H9 (cell line): ENCODE measurements around the gene FAXDC2. TPM values are rescaled to one million over a fixed set of nuclear protein-coding genes. Genes with fewer than 3 reads are reported as not detected.

Source experiments
- DNase-seq: peaks from one replicate; pipeline ENCODE4 v3.0.0-alpha.2; 2017
- H2AFZ ChIP-seq: one replicate; pipeline ENCODE4 v1.6.1; 2013; ENCODE audit warnings: mild to moderate bottlenecking, low read length, control low read depth, moderate library complexity
- H2AK5ac ChIP-seq: 2 replicates; pipeline ENCODE4 v1.6.1; 2013; ENCODE audit warnings: low read length, control low read depth, mixed read lengths; ENCODE audit not compliant: insufficient read length
- H2BK120ac ChIP-seq: one replicate; pipeline ENCODE4 v1.6.1; 2013; ENCODE audit warnings: low read depth, mild to moderate bottlenecking, low read length, control low read depth, inconsistent platforms; ENCODE audit not compliant: poor library complexity, severe bottlenecking
- H2BK12ac ChIP-seq: 2 replicates; pipeline ENCODE4 v1.6.1; 2013; ENCODE audit warnings: low read length, control low read depth, mixed read lengths, low read depth; ENCODE audit not compliant: insufficient read length
- H2BK15ac ChIP-seq: 2 replicates; pipeline ENCODE4 v1.6.1; 2013; ENCODE audit warnings: low read depth, low read length, control low read depth
- H2BK20ac ChIP-seq: one replicate; pipeline ENCODE4 v1.6.1; 2013; ENCODE audit warnings: low read depth, mild to moderate bottlenecking, low read length, control low read depth, inconsistent platforms; ENCODE audit not compliant: poor library complexity, severe bottlenecking
- H2BK5ac ChIP-seq: 2 replicates; pipeline ENCODE4 v1.6.1; 2013; ENCODE audit warnings: low read length, control low read depth, mixed read lengths; ENCODE audit not compliant: insufficient read length
- H3K14ac ChIP-seq: 2 replicates; pipeline ENCODE4 v1.6.1; 2013; ENCODE audit warnings: low read length, control low read depth; ENCODE audit not compliant: insufficient read depth
- H3K18ac ChIP-seq: 2 replicates; pipeline ENCODE4 v1.6.1; 2013; ENCODE audit warnings: low read depth, mild to moderate bottlenecking, mixed read lengths, low read length, control low read depth; ENCODE audit not compliant: insufficient read length
- H3K23ac ChIP-seq: 2 replicates; pipeline ENCODE4 v1.6.1; 2013; ENCODE audit warnings: low read length, control low read depth, mixed read lengths, low read depth; ENCODE audit not compliant: insufficient read length
- H3K23me2 ChIP-seq: 2 replicates; pipeline ENCODE4 v1.6.1; 2013; ENCODE audit warnings: low read depth, mild to moderate bottlenecking, mixed read lengths, low read length, control low read depth; ENCODE audit not compliant: insufficient read length, poor library complexity, severe bottlenecking
- H3K27ac ChIP-seq: 2 replicates; pipeline ENCODE4 v1.5.1; 2013; ENCODE audit warnings: low read length, control low read depth, mixed read lengths, low read depth; ENCODE audit not compliant: insufficient read length
- H3K27me3 ChIP-seq: 2 replicates; pipeline ENCODE4 v1.6.1; 2013; ENCODE audit warnings: low read length, control low read depth, inconsistent platforms; ENCODE audit not compliant: insufficient read depth
- H3K4ac ChIP-seq: 2 replicates; pipeline ENCODE4 v1.6.1; 2013; ENCODE audit warnings: low read depth, mild to moderate bottlenecking, control low read depth, inconsistent platforms, low read length, moderate library complexity
- H3K4me1 ChIP-seq: 2 replicates; pipeline ENCODE4 v1.6.1; 2013; ENCODE audit warnings: low read length, control low read depth, inconsistent platforms; ENCODE audit not compliant: insufficient read depth
- H3K4me2 ChIP-seq: 2 replicates; pipeline ENCODE4 v1.6.1; 2013; ENCODE audit warnings: low read length, control low read depth, mixed read lengths; ENCODE audit not compliant: insufficient read length, insufficient read depth
- H3K56ac ChIP-seq: 2 replicates; pipeline ENCODE4 v1.6.1; 2013; ENCODE audit warnings: low read depth, mild to moderate bottlenecking, mixed read lengths, low read length, control low read depth; ENCODE audit not compliant: insufficient read length
- H3K79me1 ChIP-seq: 2 replicates; pipeline ENCODE4 v1.6.1; 2013; ENCODE audit warnings: low read depth, mild to moderate bottlenecking, moderate library complexity, low read length, control low read depth, inconsistent platforms; ENCODE audit not compliant: insufficient read depth, poor library complexity, severe bottlenecking
- H3K79me2 ChIP-seq: 2 replicates; pipeline ENCODE4 v1.6.1; 2013; ENCODE audit warnings: low read length, control low read depth, inconsistent platforms; ENCODE audit not compliant: insufficient read depth
- H3K9ac ChIP-seq: 2 replicates; pipeline ENCODE4 v1.6.1; 2013; ENCODE audit warnings: low read length, control low read depth, mixed read lengths; ENCODE audit not compliant: insufficient read length; ENCODE audit errors: extremely low read depth
- H3K9me3 ChIP-seq: one replicate; pipeline ENCODE4 v1.6.1; 2013; ENCODE audit warnings: low read depth, low read length, inconsistent platforms; ENCODE audit not compliant: control insufficient read depth
- H3T11ph ChIP-seq: one replicate; pipeline ENCODE4 v1.6.1; 2013; ENCODE audit warnings: mild to moderate bottlenecking, low read length, control low read depth, inconsistent platforms
- H4K20me1 ChIP-seq: one replicate; pipeline ENCODE4 v1.6.1; 2013; ENCODE audit not compliant: control insufficient read depth, insufficient read length, insufficient read depth
- H4K5ac ChIP-seq: 2 replicates; pipeline ENCODE4 v1.6.1; 2013; ENCODE audit warnings: low read depth, mild to moderate bottlenecking, mixed read lengths, low read length, control low read depth; ENCODE audit not compliant: insufficient read length
- H4K8ac ChIP-seq: replicated peaks from 2 replicates; pipeline ENCODE4 v1.6.1; 2013; ENCODE audit warnings: low read length, control low read depth, mixed read lengths, low read depth; ENCODE audit not compliant: insufficient read length
- H4K91ac ChIP-seq: 2 replicates; pipeline ENCODE4 v1.6.1; 2013; ENCODE audit warnings: low read depth, mild to moderate bottlenecking, moderate library complexity, mixed read lengths, low read length, control low read depth; ENCODE audit not compliant: insufficient read length
- H3K27ac Mint-ChIP-seq, 3 experiments: 2 replicates in 2 of 3; 3 replicates in 1 of 3; pipeline ENCODE4 v1.8.0; 2020 to 2021; ENCODE audit warnings: mixed read lengths in 3 of 3, mild to moderate bottlenecking in 1 of 3, moderate library complexity in 1 of 3
- H3K27me3 Mint-ChIP-seq: 2 replicates; pipeline ENCODE4 v1.8.0; 2021; ENCODE audit warnings: low read depth, mild to moderate bottlenecking, moderate library complexity, mixed read lengths
- H3K36me3 Mint-ChIP-seq, 3 experiments: 2 replicates in 2 of 3; 3 replicates in 1 of 3; pipeline ENCODE4 v1.8.0; 2020 to 2021; ENCODE audit warnings: low read depth in 3 of 3, mixed read lengths in 3 of 3; ENCODE audit not compliant: insufficient read depth in 1 of 3
- H3K4me1 Mint-ChIP-seq, 2 experiments: 2 replicates each; pipeline ENCODE4 v1.8.0; 2020; ENCODE audit warnings: mixed read lengths in 2 of 2
- H3K4me3 Mint-ChIP-seq, 2 experiments: 2 replicates in 1 of 2; 3 replicates in 1 of 2; pipeline ENCODE4 v1.8.0; 2020 to 2021; ENCODE audit warnings: mild to moderate bottlenecking in 2 of 2, mixed read lengths in 2 of 2, moderate library complexity in 1 of 2
- H3K9me3 Mint-ChIP-seq, 2 experiments: 2 replicates in 1 of 2; 3 replicates in 1 of 2; pipeline ENCODE4 v1.8.0; 2020; ENCODE audit warnings: mild to moderate bottlenecking in 2 of 2, mixed read lengths in 2 of 2, moderate library complexity in 1 of 2
- WGBS: extraction: QIAGEN DNeasy Blood & Tissue Kit; methylation state at CpG from one replicate; pipeline ENCODE4 v1.1.7; 2013; ENCODE audit warnings: missing lambda C conversion rate, low lambda C conversion rate, mixed read lengths; ENCODE audit not compliant: insufficient read length; ENCODE audit errors: extremely low coverage; 5-methylcytosine and 5-hydroxymethylcytosine counted together
- total RNA-seq: library from RNA; stranded (reverse); gene quantifications from 2 replicates; pipeline ENCODE4 v1.2.1, GENCODE V29; 2021
- TF ChIP-seq, protein P1 (sequence below): fragments of 200-600 bp; sonication (generic); conservative IDR thresholded peaks from 3 replicates; pipeline ENCODE4 v1.8.0; 2021; ENCODE audit warnings: antibody characterized with exemption, mild to moderate bottlenecking

Gene FAXDC2
- total RNA-seq, 1 experiment from 2014 or later = 3.0 TPM

- no peak overlapping the region for H3K14ac ChIP-seq
- H2AFZ ChIP-seq = no peak overlapping the region
- Mint-ChIP-seq H3K9me3 (peaks cover 12 to 17% of the 10 kb centered on the region in 2 experiments; a peak in 4 of 5 replicates), H3K27ac (no peak overlapping the region; a peak in 1 of 7 replicates), H3K27me3 (peaks cover 2% of the 10 kb centered on the region; the same call in 1 of the 2 replicates), H3K4me1 (no peaks in the 10 kb centered on the region), H3K4me3 (no peak overlapping the region), H3K36me3 (peaks cover 39 to 82% (median 55%) of the 10 kb centered on the region in 3 experiments)
- no peaks in the 10 kb centered on the region for H3K4me1 ChIP-seq
- no CpG with 5 or more reads among the region's 14 CpGs for WGBS
- H4K91ac ChIP-seq = no peak overlapping the region
- H4K5ac ChIP-seq = no peak overlapping the region
- H3K4ac ChIP-seq = no peak overlapping the region
- H3K56ac ChIP-seq = no peak overlapping the region
- no peaks in the 10 kb centered on the region for H3K23me2 ChIP-seq
- TF ChIP-seq, protein P1, sequence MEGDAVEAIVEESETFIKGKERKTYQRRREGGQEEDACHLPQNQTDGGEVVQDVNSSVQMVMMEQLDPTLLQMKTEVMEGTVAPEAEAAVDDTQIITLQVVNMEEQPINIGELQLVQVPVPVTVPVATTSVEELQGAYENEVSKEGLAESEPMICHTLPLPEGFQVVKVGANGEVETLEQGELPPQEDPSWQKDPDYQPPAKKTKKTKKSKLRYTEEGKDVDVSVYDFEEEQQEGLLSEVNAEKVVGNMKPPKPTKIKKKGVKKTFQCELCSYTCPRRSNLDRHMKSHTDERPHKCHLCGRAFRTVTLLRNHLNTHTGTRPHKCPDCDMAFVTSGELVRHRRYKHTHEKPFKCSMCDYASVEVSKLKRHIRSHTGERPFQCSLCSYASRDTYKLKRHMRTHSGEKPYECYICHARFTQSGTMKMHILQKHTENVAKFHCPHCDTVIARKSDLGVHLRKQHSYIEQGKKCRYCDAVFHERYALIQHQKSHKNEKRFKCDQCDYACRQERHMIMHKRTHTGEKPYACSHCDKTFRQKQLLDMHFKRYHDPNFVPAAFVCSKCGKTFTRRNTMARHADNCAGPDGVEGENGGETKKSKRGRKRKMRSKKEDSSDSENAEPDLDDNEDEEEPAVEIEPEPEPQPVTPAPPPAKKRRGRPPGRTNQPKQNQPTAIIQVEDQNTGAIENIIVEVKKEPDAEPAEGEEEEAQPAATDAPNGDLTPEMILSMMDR = no peak
- DNase-seq = no peak
- H2AK5ac ChIP-seq = no peak overlapping the region
- no peak overlapping the region for H4K8ac ChIP-seq
- H3K79me1 ChIP-seq = no peaks in the 10 kb centered on the region
- H2BK15ac ChIP-seq = no peak overlapping the region
- no peak overlapping the region for H3K27ac ChIP-seq
- H3K9me3 ChIP-seq = no peaks in the 10 kb centered on the region
- H3K23ac ChIP-seq = no peak overlapping the region
- no peak overlapping the region for H2BK20ac ChIP-seq
- no peak overlapping the region for H3K9ac ChIP-seq
- no peak overlapping the region for H2BK12ac ChIP-seq
- H2BK5ac ChIP-seq = no peak overlapping the region
- no peak overlapping the region for H3K4me2 ChIP-seq
- no peaks in the 10 kb centered on the region for H3K79me2 ChIP-seq
- H4K20me1 ChIP-seq = no peaks in the 10 kb centered on the region
- H3K27me3 ChIP-seq = no peaks in the 10 kb centered on the region
- no peak overlapping the region for H3T11ph ChIP-seq
- H2BK120ac ChIP-seq = no peak overlapping the region
- no peak overlapping the region for H3K18ac ChIP-seq
These were observed 28.4 kb upstream of the FAXDC2 start for GRCh38 chr5:154878642-154879335.
